Ovary (tissue), 3 donors: ENCODE data around the gene FKBP1C.

ENCODE experiments used
- POLR2A ChIP-seq: fragments of 450-650 bp; IDR thresholded peaks from one replicate; pipeline ENCODE4 v1.6.1; 2017; ENCODE audit warnings: antibody characterized with exemption, mild to moderate bottlenecking, moderate library complexity
- TF ChIP-seq, protein P1 (sequence below), 3 donors: fragments of 450-650 bp in 2 of 3; fragments of 200-600 bp in 1 of 3; IDR thresholded peaks; one replicate each; pipeline versions ENCODE4 v1.5.1 to v1.8.0; 2016 to 2022; ENCODE audit warnings: antibody characterized with exemption in 3 of 3, mild to moderate bottlenecking in 1 of 3
- donor health status: DM: no; HTN: no; CAD: no.

DNA sequence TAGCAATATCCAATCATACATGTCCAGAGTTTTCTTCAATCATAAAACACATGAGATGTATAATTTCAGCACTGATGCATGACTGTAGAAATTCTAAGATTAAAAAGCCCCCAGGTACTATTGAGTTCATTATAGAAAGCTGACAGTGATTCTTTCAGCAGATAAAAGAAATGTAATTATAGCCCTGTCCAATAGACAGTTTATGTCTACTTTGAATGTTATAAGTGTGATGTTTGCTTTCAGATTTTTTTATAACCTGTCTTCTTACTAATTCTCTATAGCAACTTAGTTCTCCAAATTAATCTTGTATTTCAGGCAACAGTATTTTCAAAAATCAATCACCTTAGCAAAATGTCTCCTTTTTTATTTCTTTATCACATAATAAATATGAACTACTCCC lies 13.5 kb upstream of the FKBP1C start:
- TF ChIP-seq, protein P1, sequence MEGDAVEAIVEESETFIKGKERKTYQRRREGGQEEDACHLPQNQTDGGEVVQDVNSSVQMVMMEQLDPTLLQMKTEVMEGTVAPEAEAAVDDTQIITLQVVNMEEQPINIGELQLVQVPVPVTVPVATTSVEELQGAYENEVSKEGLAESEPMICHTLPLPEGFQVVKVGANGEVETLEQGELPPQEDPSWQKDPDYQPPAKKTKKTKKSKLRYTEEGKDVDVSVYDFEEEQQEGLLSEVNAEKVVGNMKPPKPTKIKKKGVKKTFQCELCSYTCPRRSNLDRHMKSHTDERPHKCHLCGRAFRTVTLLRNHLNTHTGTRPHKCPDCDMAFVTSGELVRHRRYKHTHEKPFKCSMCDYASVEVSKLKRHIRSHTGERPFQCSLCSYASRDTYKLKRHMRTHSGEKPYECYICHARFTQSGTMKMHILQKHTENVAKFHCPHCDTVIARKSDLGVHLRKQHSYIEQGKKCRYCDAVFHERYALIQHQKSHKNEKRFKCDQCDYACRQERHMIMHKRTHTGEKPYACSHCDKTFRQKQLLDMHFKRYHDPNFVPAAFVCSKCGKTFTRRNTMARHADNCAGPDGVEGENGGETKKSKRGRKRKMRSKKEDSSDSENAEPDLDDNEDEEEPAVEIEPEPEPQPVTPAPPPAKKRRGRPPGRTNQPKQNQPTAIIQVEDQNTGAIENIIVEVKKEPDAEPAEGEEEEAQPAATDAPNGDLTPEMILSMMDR (IDR thresholded peaks at IDR 0.05) = no peak
- no peak for TF ChIP-seq POLR2A
